GM21528 (cell line): Measurements from ENCODE around the gene GUK1.

Experiments
- ATAC-seq: cut with Tn5 transposase; IDR thresholded peaks from one replicate; pipeline ENCODE4 v1.9.1; 2021; ENCODE audit warnings: mild to moderate bottlenecking, moderate library complexity; ENCODE audit not compliant: unreplicated experiment, low FRiP score

Gene GUK1

GRCh38 chr1:228197555-228198147, 57.6 kb downstream of the GUK1 start:
- no peak for ATAC-seq
